IMR-90 (cell line): Measurements from ENCODE around the gene MLST8. TPM values are rescaled to one million over a fixed set of nuclear protein-coding genes. Genes with fewer than 3 reads are reported as not detected.

ENCODE experiments used
- ATAC-seq: fragments of 200-7000 bp; cut with Tn5 transposase; 2 replicates; pipeline ENCODE4 v1.9.1; 2020; ENCODE audit warnings: low read depth, mild to moderate bottlenecking, moderate library complexity
- BruUV-seq: library from RNA; stranded (reverse); fragments of 400-500 nt; replicated peaks from 2 replicates; lab custom pipeline; 2021; lab: Mats Ljungman, UMichigan
- CTCF ChIA-PET: fragments of 300-600 bp; formaldehyde crosslinking; extraction: SDS; loops from one replicate; lab custom pipeline; 2021; ENCODE audit warnings: antibody characterized with exemption; lab: Yijun Ruan, JAX
- POLR2A ChIA-PET: fragments of 300-600 bp; sonication (Branson Sonifier 250); formaldehyde crosslinking; loops from one replicate; lab custom pipeline; 2022; ENCODE audit warnings: antibody characterized with exemption; ENCODE audit not compliant: unreplicated experiment; lab: Charles Lee
- DNase-seq: peaks from one replicate; pipeline ENCODE4 v3.0.0; 2013
- H2AFZ ChIP-seq: replicated peaks from 2 replicates; pipeline ENCODE3; 2013; ENCODE audit warnings: low read length, mild to moderate bottlenecking; ENCODE audit not compliant: poor library complexity
- H2AK5ac ChIP-seq: 2 replicates; pipeline ENCODE4 v1.6.1; 2013; ENCODE audit warnings: low read depth, low read length, inconsistent platforms
- H2AK9ac ChIP-seq: replicated peaks from 2 replicates; pipeline ENCODE3; 2013; ENCODE audit warnings: mild to moderate bottlenecking, low read depth, low read length, moderate library complexity; ENCODE audit not compliant: poor library complexity
- H2BK120ac ChIP-seq: 2 replicates; pipeline ENCODE4 v1.6.1; 2013; ENCODE audit warnings: low read depth, low read length, inconsistent platforms
- H2BK15ac ChIP-seq: 3 replicates; pipeline ENCODE4 v1.6.1; 2013; ENCODE audit warnings: low read depth, low read length, inconsistent platforms
- H2BK20ac ChIP-seq: 2 replicates; pipeline ENCODE4 v1.6.1; 2013; ENCODE audit warnings: low read depth, mild to moderate bottlenecking, inconsistent platforms, low read length, moderate library complexity
- H2BK5ac ChIP-seq: 2 replicates; pipeline ENCODE4 v1.6.1; 2013; ENCODE audit warnings: mild to moderate bottlenecking, low read depth, low read length, inconsistent platforms; ENCODE audit not compliant: poor library complexity, severe bottlenecking
- H3K14ac ChIP-seq: replicated peaks from 2 replicates; pipeline ENCODE4 v1.6.1; 2013; ENCODE audit warnings: low read depth, low read length, inconsistent platforms
- H3K18ac ChIP-seq: 2 replicates; pipeline ENCODE4 v1.6.1; 2013; ENCODE audit warnings: low read depth, low read length, control low read depth
- H3K23ac ChIP-seq: 2 replicates; pipeline ENCODE4 v1.6.1; 2013; ENCODE audit warnings: low read depth, low read length, inconsistent platforms
- H3K27ac ChIP-seq: 2 replicates; pipeline ENCODE4 v1.5.1; 2013; ENCODE audit warnings: mild to moderate bottlenecking, control low read depth, low read length; ENCODE audit not compliant: insufficient read depth
- H3K27me3 ChIP-seq: 2 replicates; pipeline ENCODE4 v1.6.1; 2013; ENCODE audit warnings: low read length; ENCODE audit not compliant: control insufficient read depth, insufficient read depth
- H3K36me3 ChIP-seq: 2 replicates; pipeline ENCODE4 v1.6.1; 2013; ENCODE audit warnings: low read length, mixed read lengths; ENCODE audit not compliant: control insufficient read depth, insufficient read depth
- H3K4ac ChIP-seq: 2 replicates; pipeline ENCODE4 v1.6.1; 2013; ENCODE audit warnings: low read depth, low read length, inconsistent platforms
- H3K4me1 ChIP-seq: 2 replicates; pipeline ENCODE4 v1.6.1; 2013; ENCODE audit warnings: low read length, mixed read lengths; ENCODE audit not compliant: control insufficient read depth, insufficient read depth
- H3K4me2 ChIP-seq: 2 replicates; pipeline ENCODE4 v1.6.1; 2013; ENCODE audit warnings: low read depth, mild to moderate bottlenecking, control low read depth, low read length, moderate library complexity
- H3K4me3 ChIP-seq: 2 replicates; pipeline ENCODE4 v1.5.1; 2013; ENCODE audit warnings: low read depth, mild to moderate bottlenecking, control low read depth, low read length, moderate library complexity; ENCODE audit not compliant: insufficient read depth
- H3K56ac ChIP-seq: 2 replicates; pipeline ENCODE4 v1.6.1; 2013; ENCODE audit warnings: low read length, inconsistent platforms; ENCODE audit not compliant: insufficient read depth; ENCODE audit errors: extremely low read depth
- H3K79me1 ChIP-seq, 2 experiments: 2 replicates each; pipeline ENCODE4 v1.6.1; 2013; ENCODE audit warnings: low read length in 2 of 2, inconsistent platforms in 1 of 2, low read depth in 1 of 2
- H3K9ac ChIP-seq: 2 replicates; pipeline ENCODE4 v1.6.1; 2013; ENCODE audit warnings: low read depth, low read length, control low read depth
- H3K9me1 ChIP-seq: 2 replicates; pipeline ENCODE4 v1.6.1; 2013; ENCODE audit warnings: low read length, inconsistent platforms; ENCODE audit not compliant: insufficient read depth
- H3K9me3 ChIP-seq: 2 replicates; pipeline ENCODE4 v1.6.1; 2013; ENCODE audit warnings: low read length; ENCODE audit not compliant: control insufficient read depth, insufficient read depth
- H4K20me1 ChIP-seq: 2 replicates; pipeline ENCODE4 v1.6.1; 2013; ENCODE audit warnings: low read length, inconsistent platforms; ENCODE audit not compliant: insufficient read depth
- H4K5ac ChIP-seq: 2 replicates; pipeline ENCODE4 v1.6.1; 2013; ENCODE audit warnings: mild to moderate bottlenecking, low read depth, low read length, control low read depth
- H4K8ac ChIP-seq, 2 experiments: 2 replicates each; pipeline ENCODE4 v1.6.1; 2013; ENCODE audit warnings: low read depth in 2 of 2, low read length in 2 of 2, control low read depth in 1 of 2, inconsistent platforms in 1 of 2
- H4K91ac ChIP-seq: 2 replicates; pipeline ENCODE4 v1.6.1; 2013; ENCODE audit warnings: low read depth, low read length, inconsistent platforms; ENCODE audit not compliant: insufficient read depth
- BHLHE40 ChIP-seq: fragments of 150-350 bp; IDR thresholded peaks from 2 replicates; pipeline ENCODE4 v1.6.1; 2016; ENCODE audit warnings: mild to moderate bottlenecking, low read depth, low read length
- CEBPB ChIP-seq: IDR thresholded peaks from 2 replicates; pipeline ENCODE4 v1.6.1; 2012; ENCODE audit warnings: low read depth, low read length, improper control_type of control experiment
- CTCF ChIP-seq: conservative IDR thresholded peaks from 2 replicates; pipeline ENCODE4 v1.5.1; 2012; ENCODE audit warnings: mild to moderate bottlenecking, low read depth, low read length, improper control_type of control experiment
- FOS ChIP-seq: fragments of 150-350 bp; IDR thresholded peaks from 2 replicates; pipeline ENCODE4 v1.6.1; 2016; ENCODE audit warnings: low read depth, low read length
- MAFK ChIP-seq: IDR thresholded peaks from 2 replicates; pipeline ENCODE4 v1.6.1; 2012; ENCODE audit warnings: low read depth, low read length, improper control_type of control experiment
- MAZ ChIP-seq: IDR thresholded peaks from 2 replicates; pipeline ENCODE4 v1.6.1; 2012; ENCODE audit warnings: low read depth, mild to moderate bottlenecking, low read length, improper control_type of control experiment, moderate library complexity, borderline replicate concordance
- MXI1 ChIP-seq: IDR thresholded peaks from 2 replicates; pipeline ENCODE4 v1.6.1; 2012; ENCODE audit warnings: low read depth, mild to moderate bottlenecking, low read length, moderate library complexity, borderline replicate concordance
- NFE2L2 ChIP-seq: fragments of 150-350 bp; IDR thresholded peaks from 2 replicates; pipeline ENCODE4 v1.6.1; 2016; ENCODE audit warnings: low read depth, mild to moderate bottlenecking, low read length
- POLR2A ChIP-seq: IDR thresholded peaks from 2 replicates; pipeline ENCODE4 v1.6.1; 2012; ENCODE audit warnings: mild to moderate bottlenecking, low read depth, low read length
- RAD21 ChIP-seq: IDR thresholded peaks from 2 replicates; pipeline ENCODE4 v1.6.1; 2012; ENCODE audit warnings: low read length, improper control_type of control experiment
- RFX5 ChIP-seq: IDR thresholded peaks from 2 replicates; pipeline ENCODE4 v1.8.0; 2012; ENCODE audit warnings: low read depth, mild to moderate bottlenecking, low read length, moderate library complexity
- SMC3 ChIP-seq: fragments of 150-350 bp; IDR thresholded peaks from 2 replicates; pipeline ENCODE4 v1.6.1; 2016; ENCODE audit warnings: low read depth, mild to moderate bottlenecking, antibody characterized with exemption, low read length, moderate library complexity
- WGBS, 2 experiments: methylation state at CpG; one replicate each; pipeline versions ENCODE4 v1.1.5 to v1.1.7; 2013; ENCODE audit warnings: missing lambda C conversion rate in 2 of 2; ENCODE audit not compliant: insufficient read length in 1 of 2; ENCODE audit errors: extremely low coverage in 2 of 2; 5-methylcytosine and 5-hydroxymethylcytosine counted together
- dilution Hi-C: fragments of 300-500 bp; cut with HindIII; formaldehyde crosslinking; loops from one replicate; pipeline ENCODE4 v1.14.3; 2018; ENCODE audit warnings: low sequenced_read_pairs; ENCODE audit not compliant: unreplicated experiment
- in situ Hi-C: fragments of 300-500 bp; cut with MboI; formaldehyde crosslinking; loops from 3 replicates; pipeline ENCODE4 v1.14.3; 2019; ENCODE audit warnings: low sequenced_read_pairs, inconsistent platforms, mixed read lengths
- intact Hi-C: fragments of 100-400 bp; cut with micrococcal nuclease; formaldehyde crosslinking; loops from 2 replicates; pipeline ENCODE4 v1.10.0; 2022
- polyA plus RNA-seq, 3 experiments: library from polyadenylated mRNA; depleted of rRNA; stranded (reverse); fragments of >200 nt; gene quantifications; 2 replicates each; pipeline ENCODE4 v1.2.3, GENCODE V29; 2012; ENCODE audit warnings: low replicate concordance in 1 of 3
- total RNA-seq: library from RNA; depleted of rRNA; stranded (reverse); fragments of >200 nt; gene quantifications from 2 replicates; pipeline ENCODE4 v1.2.3, GENCODE V29; 2012
- TF ChIP-seq, protein P1 (sequence below): fragments of 150-350 bp; IDR thresholded peaks from 2 replicates; pipeline ENCODE4 v1.6.1; 2016; ENCODE audit warnings: low read depth, mild to moderate bottlenecking, low read length, moderate library complexity, borderline replicate concordance

The MLST8 gene
- total and polyA plus RNA-seq, 2 of the 4 experiments (the other 2 are of a cell fraction), result 34.4 to 93.7 TPM

DNA sequence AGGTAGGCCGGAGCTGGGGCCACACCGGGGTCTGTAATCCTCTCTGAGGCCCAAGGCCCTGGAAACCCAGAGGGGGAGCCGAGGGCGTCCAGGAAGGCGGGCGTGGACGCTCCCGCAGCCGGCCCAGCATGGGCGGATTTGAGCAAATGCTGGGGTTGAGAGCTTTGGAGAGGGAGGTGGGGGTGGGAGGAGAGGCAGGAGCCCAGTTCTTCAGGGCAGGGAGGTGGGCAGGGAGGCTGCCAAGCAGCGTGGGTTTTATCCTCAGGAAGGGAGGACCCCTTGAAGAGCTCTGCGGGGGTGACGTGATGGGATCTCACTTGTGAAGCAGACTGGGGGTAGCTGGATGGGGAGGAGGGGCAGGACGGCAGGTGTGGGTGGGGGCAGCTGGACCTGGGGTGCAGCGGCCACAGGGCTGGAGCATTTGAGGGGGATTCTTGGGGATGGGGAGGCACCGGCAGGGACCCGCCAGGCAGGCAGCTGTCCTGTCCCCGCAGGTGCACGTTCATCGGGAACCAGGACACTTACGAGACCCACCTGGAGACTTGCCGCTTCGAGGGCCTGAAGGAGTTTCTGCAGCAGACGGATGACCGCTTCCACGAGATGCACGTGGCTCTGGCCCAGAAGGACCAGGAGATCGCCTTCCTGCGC lies 32.4 kb upstream of the MLST8 start:
- POLR2A ChIA-PET, result no interaction called here
- Histone ChIP-seq H3K36me3 (peaks cover 68% of the 10 kb centered on the region), H4K5ac (no peak overlapping the region), H3K56ac (no peak overlapping the region), H3K18ac (no peak overlapping the region), H3K14ac (no peak overlapping the region), H2BK120ac (no peak overlapping the region), H2BK15ac (no peak overlapping the region), H4K8ac (no peak overlapping the region), H3K9me1 (no peaks in the 10 kb centered on the region), H3K4ac (no peak overlapping the region), H4K20me1 (peaks cover 4% of the 10 kb centered on the region), H2BK5ac (no peak overlapping the region), H2AK5ac (no peak overlapping the region), H4K91ac (no peak overlapping the region), H3K79me1 (peaks cover 0 to 4% of the 10 kb centered on the region in 2 experiments; a peak in 3 of 4 replicates), H3K23ac (no peak overlapping the region), H2BK20ac (no peak overlapping the region), H3K4me2 (no peak overlapping the region), H2AK9ac (no peak overlapping the region), H2AFZ (no peak overlapping the region), H3K27me3 (no peaks in the 10 kb centered on the region), H3K27ac (no peak overlapping the region), H3K4me3 (no peak overlapping the region), H3K9ac (no peak overlapping the region), H3K9me3 (no peaks in the 10 kb centered on the region), H3K4me1 (no peaks in the 10 kb centered on the region)
- TF ChIP-seq MAZ (no peak), SMC3 (no peak), CEBPB (no peak), MAFK (no peak), BHLHE40 (no peak), POLR2A (no peak), RFX5 (no peak), MXI1 (no peak), CTCF (no peak), FOS (no peak), RAD21 (no peak), NFE2L2 (no peak)
- TF ChIP-seq, protein P1, sequence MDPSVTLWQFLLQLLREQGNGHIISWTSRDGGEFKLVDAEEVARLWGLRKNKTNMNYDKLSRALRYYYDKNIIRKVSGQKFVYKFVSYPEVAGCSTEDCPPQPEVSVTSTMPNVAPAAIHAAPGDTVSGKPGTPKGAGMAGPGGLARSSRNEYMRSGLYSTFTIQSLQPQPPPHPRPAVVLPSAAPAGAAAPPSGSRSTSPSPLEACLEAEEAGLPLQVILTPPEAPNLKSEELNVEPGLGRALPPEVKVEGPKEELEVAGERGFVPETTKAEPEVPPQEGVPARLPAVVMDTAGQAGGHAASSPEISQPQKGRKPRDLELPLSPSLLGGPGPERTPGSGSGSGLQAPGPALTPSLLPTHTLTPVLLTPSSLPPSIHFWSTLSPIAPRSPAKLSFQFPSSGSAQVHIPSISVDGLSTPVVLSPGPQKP, result no peak
- dilution Hi-C loops, result no loop called here
- BruUV-seq, result no TSS peak
- in situ Hi-C loops, result no loop called here
- 93% methylated on average over 17 of the region's 29 CpGs; no CpG with 5 or more reads in 1 of the 2 experiments for WGBS, 2 experiments
- CTCF ChIA-PET, result no interaction called here
- intact Hi-C loops, result no loop called here
- DNase-seq (no peak), ATAC-seq (no peak)
